ENCODE data around the gene IMP3.

DNA sequence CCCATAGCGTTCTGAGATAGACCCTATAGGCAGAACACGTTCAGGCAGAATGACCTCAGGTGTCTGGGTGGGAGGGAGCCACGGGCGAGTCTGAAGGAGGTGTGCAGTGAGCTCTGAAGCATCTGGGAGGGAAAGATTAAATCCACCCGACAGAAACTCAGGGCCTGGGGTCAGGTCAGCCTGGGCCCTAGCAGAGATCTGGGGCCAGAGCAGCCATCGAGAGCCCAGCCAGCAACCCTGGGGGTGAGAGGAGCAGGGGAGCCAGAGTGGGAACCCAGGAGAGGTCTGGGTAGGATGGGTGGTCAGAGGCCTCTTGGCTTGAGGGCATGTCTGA, 29.8 kb upstream of the IMP3 start:
- TF ChIP-seq CTCF (IDR thresholded peaks at IDR 0.05; ENCODE audit: insufficient read depth, low read depth, low read length) (no peak), EZH2 (IDR thresholded peaks at IDR 0.05; ENCODE audit: insufficient read depth, low read length) (no peak)
